ENCODE results near the gene CREBBP. TPM values are rescaled to one million over a fixed set of nuclear protein-coding genes. Genes with fewer than 3 reads are reported as not detected.

Gene CREBBP
- total and polyA plus RNA-seq, 2 experiments from 2014 or later: 36.9 to 54.8 TPM

- DNase-seq (ENCODE audit: low spot score): no peak
- no peaks in the 10 kb centered on the region for H3K9me2 ChIP-seq (ENCODE audit: insufficient read depth)
- H3F3A ChIP-seq (replicated peaks; ENCODE audit: low read depth): no peaks in the 10 kb centered on the region
- no peak overlapping the region for H3K4me3 ChIP-seq
- no peak overlapping the region for H3K4me2 ChIP-seq
- no peak for TF ChIP-seq NANOG (IDR thresholded peaks at IDR 0.05; ENCODE audit: borderline replicate concordance)
- TF ChIP-seq EZH2phosphoT487 (IDR thresholded peaks at IDR 0.05; ENCODE audit: unreplicated experiment): no peak
- no peak for TF ChIP-seq POLR2AphosphoS5 (IDR thresholded peaks at IDR 0.05; ENCODE audit: low read depth)
- no peak for TF ChIP-seq CREB1 (CRISPR knock-in tag; IDR thresholded peaks at IDR 0.05; ENCODE audit: low read depth)
- TF ChIP-seq EZH2 (IDR thresholded peaks at IDR 0.05; ENCODE audit: low read depth, unreplicated experiment): no peak
- no peak for TF ChIP-seq ETS1 (IDR thresholded peaks at IDR 0.05)
- TF ChIP-seq CTCF (conservative IDR thresholded peaks at IDR 0.05; ENCODE audit: low read depth in 2 of 2): no peak
- no peak for TF ChIP-seq ZNF331 (CRISPR knock-in tag; IDR thresholded peaks at IDR 0.05; ENCODE audit: low read depth)
- no peak for TF ChIP-seq ZNF462 (CRISPR knock-in tag; IDR thresholded peaks at IDR 0.05)
- no peak overlapping the region for H2AFZ ChIP-seq
- peaks cover 65% of the 10 kb centered on the region for H4K20me1 ChIP-seq (replicated peaks; ENCODE audit: insufficient read depth)
- H3K9me3 Mint-ChIP-seq: no peaks in the 10 kb centered on the region; the same call in 2 of the 3 replicates
- H3K27ac Mint-ChIP-seq: no peak overlapping the region
- H3K36me3 ChIP-seq (ENCODE audit: insufficient read depth): no peaks in the 10 kb centered on the region
- H3K4me1 Mint-ChIP-seq: peaks cover 29% of the 10 kb centered on the region
- peaks cover 29% of the 10 kb centered on the region; the same call in 2 of the 3 replicates for H3K36me3 Mint-ChIP-seq (ENCODE audit: low read depth)
- H3K79me2 ChIP-seq (replicated peaks; ENCODE audit: insufficient read depth): peaks cover 98% of the 10 kb centered on the region
- peaks cover 22% of the 10 kb centered on the region for H3K4me1 ChIP-seq (ENCODE audit: insufficient read depth)
- H3K4me3 Mint-ChIP-seq: no peak overlapping the region
- no peaks in the 10 kb centered on the region for H3K27me3 ChIP-seq (ENCODE audit: insufficient read depth)
- ATAC-seq: no peak
- H3K27me3 Mint-ChIP-seq (ENCODE audit: insufficient read depth, low read depth, poor library complexity): peaks cover 2% of the 10 kb centered on the region
- no peak overlapping the region for H3K27ac ChIP-seq (ENCODE audit: low read depth)
These were observed 72.9 kb downstream of the CREBBP start for GRCh38 chr16:3807425-3808123.
